Erythroblast (primary cell): ENCODE results near the gene VAV2.

Source experiments
- DNase-seq, 2 experiments: peaks; one replicate each; lab custom pipeline; 2025; lab: John Stamatoyannopoulos, UW
- GATA1 ChIP-seq: IDR thresholded peaks from 2 replicates; pipeline ENCODE4 v1.6.1; 2011; ENCODE audit warnings: low read depth, mild to moderate bottlenecking, control low read depth, low read length, moderate library complexity
- POLR2A ChIP-seq: IDR thresholded peaks from 2 replicates; pipeline ENCODE4 v1.6.1; 2011; ENCODE audit warnings: mild to moderate bottlenecking, low read length

VAV2 gene

GRCh38 chr9:133835262-133835901 lies 156.7 kb downstream of the VAV2 start:
- no peak for DNase-seq
- TF ChIP-seq GATA1 (no peak), POLR2A (no peak)

GRCh38 chr9:133834080-133834976 lies 157.8 kb downstream of the VAV2 start:
- TF ChIP-seq POLR2A = no peak
- no peak for TF ChIP-seq GATA1
- DNase-seq = no peak

- no peak for TF ChIP-seq POLR2A
- no peak for TF ChIP-seq GATA1
- no peak for DNase-seq
Measured at GRCh38 chr9:133833388-133834025, 158.6 kb downstream of the VAV2 start.

GRCh38 chr9:133832877-133833276 lies 159.2 kb downstream of the VAV2 start:
- TF ChIP-seq GATA1 (no peak), POLR2A (no peak)
- DNase-seq = no peak

GRCh38 chr9:133830711-133831110 lies 161.4 kb downstream of the VAV2 start:
- DNase-seq = no peak
- TF ChIP-seq POLR2A = no peak

GRCh38 chr9:133830310-133830709 lies 161.8 kb downstream of the VAV2 start:
- TF ChIP-seq GATA1 = no peak
- no peak for TF ChIP-seq POLR2A
- DNase-seq = no peak

GRCh38 chr9:133828338-133828997 lies 163.7 kb downstream of the VAV2 start:
- TF ChIP-seq GATA1 = no peak
- no peak for TF ChIP-seq POLR2A
- no peak for DNase-seq

- no peak for TF ChIP-seq GATA1
- TF ChIP-seq POLR2A = no peak
- no peak for DNase-seq
Measured at GRCh38 chr9:133826289-133827085, 165.6 kb downstream of the VAV2 start.

GRCh38 chr9:133825555-133826218 lies 166.4 kb downstream of the VAV2 start:
- TF ChIP-seq GATA1 (no peak), POLR2A (no peak)
- DNase-seq = no peak

GRCh38 chr9:133824802-133825186 lies 167.3 kb downstream of the VAV2 start:
- TF ChIP-seq GATA1 (no peak), POLR2A (no peak)
- DNase-seq = no peak

GRCh38 chr9:133824106-133824801 lies 167.9 kb downstream of the VAV2 start:
- no peak for DNase-seq
- no peak for TF ChIP-seq POLR2A
- TF ChIP-seq GATA1 = no peak

GRCh38 chr9:133823189-133824105 lies 168.7 kb downstream of the VAV2 start:
- no peak for DNase-seq
- TF ChIP-seq POLR2A (no peak), GATA1 (no peak)
